Natural killer cell (primary cell): ENCODE data around the gene TMED10. TPM values are rescaled to one million over a fixed set of nuclear protein-coding genes. Genes with fewer than 3 reads are reported as not detected.

Experiments used
- ATAC-seq, 3 donors: fragments of 150-1000 bp in 2 of 3; fragments of 200-7000 bp in 1 of 3; cut with Tn5 transposase; 1 replicate in 1 of 3; 2 replicates in 2 of 3; pipeline ENCODE4 v1.10.0; 2021; ENCODE audit warnings: mild to moderate bottlenecking in 2 of 3, moderate library complexity in 2 of 3
- DNase-seq, 2 donors: peaks; one replicate each; pipeline versions ENCODE4 v3.0.0 to v3.0.0-alpha.2; 2013 to 2021; ENCODE audit warnings: mixed read lengths in 1 of 2
- H3K27ac ChIP-seq: one replicate; pipeline ENCODE4 v1.5.1; 2013; ENCODE audit warnings: mild to moderate bottlenecking, low read length
- H3K27me3 ChIP-seq: one replicate; pipeline ENCODE4 v1.6.1; 2013; ENCODE audit warnings: low read length; ENCODE audit not compliant: control insufficient read depth, insufficient read depth
- H3K36me3 ChIP-seq: one replicate; pipeline ENCODE4 v1.6.1; 2013; ENCODE audit warnings: low read length; ENCODE audit not compliant: control insufficient read depth, insufficient read depth
- H3K4me1 ChIP-seq: one replicate; pipeline ENCODE4 v1.6.1; 2013; ENCODE audit warnings: low read length; ENCODE audit not compliant: control insufficient read depth, insufficient read depth
- H3K4me3 ChIP-seq: one replicate; pipeline ENCODE4 v1.5.1; 2013; ENCODE audit warnings: low read length
- H3K9me3 ChIP-seq: one replicate; pipeline ENCODE4 v1.6.1; 2013; ENCODE audit warnings: low read length; ENCODE audit not compliant: control insufficient read depth, insufficient read depth
- H3K27ac Mint-ChIP-seq, 2 donors: one replicate each; pipeline ENCODE4 v1.8.0; 2022; ENCODE audit warnings: mild to moderate bottlenecking in 2 of 2, mixed read lengths in 2 of 2, moderate library complexity in 1 of 2
- H3K27me3 Mint-ChIP-seq, 2 donors: one replicate each; pipeline ENCODE4 v1.8.0; 2022; ENCODE audit warnings: low read depth in 2 of 2, mixed read lengths in 2 of 2
- H3K36me3 Mint-ChIP-seq: one replicate; pipeline ENCODE4 v1.8.0; 2022; ENCODE audit warnings: mixed read lengths
- H3K4me1 Mint-ChIP-seq, 2 donors: one replicate each; pipeline ENCODE4 v1.8.0; 2022; ENCODE audit warnings: mixed read lengths in 2 of 2
- H3K4me3 Mint-ChIP-seq: one replicate; pipeline ENCODE4 v1.8.0; 2022; ENCODE audit warnings: mild to moderate bottlenecking, moderate library complexity, mixed read lengths
- H3K9me3 Mint-ChIP-seq, 2 donors: one replicate each; pipeline ENCODE4 v1.8.0; 2022; ENCODE audit warnings: mixed read lengths in 2 of 2
- WGBS: methylation state at CpG from one replicate; pipeline ENCODE4 v1.1.7; 2013; ENCODE audit warnings: missing lambda C conversion rate; ENCODE audit not compliant: insufficient coverage; 5-methylcytosine and 5-hydroxymethylcytosine counted together
- intact Hi-C: fragments of 100-400 bp; cut with micrococcal nuclease; formaldehyde crosslinking; loops from one replicate; pipeline ENCODE4 v1.14.2; 2022
- total RNA-seq, 4 donors: library from RNA; stranded (reverse); fragments of 120-200 nt in 1 of 4; gene quantifications; one replicate each; pipeline versions ENCODE4 v1.2.3 to v1.2.4, GENCODE V29; 2013 to 2022
- TF ChIP-seq, protein P1 (sequence below): fragments of 200-600 bp; IDR thresholded peaks from one replicate; pipeline ENCODE4 v1.8.0; 2022; ENCODE audit warnings: antibody characterized with exemption

The TMED10 gene
- total RNA-seq, 3 donors from 2014 or later (not counting 1 experiment from before 2014, with no cell fraction given) = 216 to 244 (median 231) TPM

DNA sequence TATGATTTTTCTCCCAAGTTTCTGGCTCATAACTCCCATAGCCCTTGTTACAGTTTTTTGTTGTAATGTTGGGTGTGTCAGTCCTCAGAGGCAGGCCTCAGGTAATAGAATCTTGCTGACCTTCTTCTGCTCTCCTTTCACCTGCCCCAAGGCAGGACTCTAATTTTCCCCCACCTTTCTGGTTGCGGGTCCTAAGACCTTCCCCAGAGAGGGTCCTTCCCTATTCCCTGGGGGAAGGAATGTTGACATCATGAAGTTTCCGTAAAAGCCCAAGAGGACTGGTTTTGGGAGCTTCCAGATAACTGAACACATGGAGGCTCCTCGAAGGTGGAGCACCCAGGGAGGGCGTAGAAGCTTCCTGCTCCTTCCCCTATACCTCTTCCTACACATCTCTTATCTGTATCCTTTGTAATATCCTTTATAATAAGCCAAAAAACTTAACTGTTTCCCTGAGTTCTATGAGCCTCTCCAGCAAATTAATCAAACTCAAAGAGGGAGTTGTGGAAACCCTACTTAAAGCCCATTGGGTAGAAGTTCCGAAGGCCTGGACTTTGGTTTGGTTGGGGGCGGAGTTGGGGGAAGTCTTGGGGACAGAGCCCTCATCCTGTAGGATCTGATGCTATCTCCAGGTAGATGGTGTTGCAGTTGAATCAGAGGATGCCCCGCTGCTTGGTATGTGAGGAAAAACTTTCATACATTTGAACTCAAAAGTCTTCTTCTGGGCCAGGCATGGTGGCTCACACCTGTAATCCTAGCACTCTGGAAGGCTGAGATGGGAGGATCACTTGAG, 9.0 kb upstream of the TMED10 start:
- H3K4me3 ChIP-seq = no peak overlapping the region
- Mint-ChIP-seq H3K4me3 (no peak overlapping the region), H3K9me3 (no peaks in the 10 kb centered on the region), H3K36me3 (no peaks in the 10 kb centered on the region), H3K27me3 (peaks cover 6 to 17% of the 10 kb centered on the region in 2 donors), H3K27ac (no peak overlapping the region), H3K4me1 (peaks cover 0 to 5% of the 10 kb centered on the region in 2 donors)
- H3K27me3 ChIP-seq = no peaks in the 10 kb centered on the region
- H3K4me1 ChIP-seq = peaks cover 10% of the 10 kb centered on the region
- no peak for ATAC-seq
- no peak overlapping the region for H3K27ac ChIP-seq
- 90% methylated on average over 7 of the region's 7 CpGs for WGBS
- DNase-seq = no peak
- intact Hi-C loops = no loop called here
- H3K9me3 ChIP-seq = no peaks in the 10 kb centered on the region
- H3K36me3 ChIP-seq = no peaks in the 10 kb centered on the region
- TF ChIP-seq, protein P1, sequence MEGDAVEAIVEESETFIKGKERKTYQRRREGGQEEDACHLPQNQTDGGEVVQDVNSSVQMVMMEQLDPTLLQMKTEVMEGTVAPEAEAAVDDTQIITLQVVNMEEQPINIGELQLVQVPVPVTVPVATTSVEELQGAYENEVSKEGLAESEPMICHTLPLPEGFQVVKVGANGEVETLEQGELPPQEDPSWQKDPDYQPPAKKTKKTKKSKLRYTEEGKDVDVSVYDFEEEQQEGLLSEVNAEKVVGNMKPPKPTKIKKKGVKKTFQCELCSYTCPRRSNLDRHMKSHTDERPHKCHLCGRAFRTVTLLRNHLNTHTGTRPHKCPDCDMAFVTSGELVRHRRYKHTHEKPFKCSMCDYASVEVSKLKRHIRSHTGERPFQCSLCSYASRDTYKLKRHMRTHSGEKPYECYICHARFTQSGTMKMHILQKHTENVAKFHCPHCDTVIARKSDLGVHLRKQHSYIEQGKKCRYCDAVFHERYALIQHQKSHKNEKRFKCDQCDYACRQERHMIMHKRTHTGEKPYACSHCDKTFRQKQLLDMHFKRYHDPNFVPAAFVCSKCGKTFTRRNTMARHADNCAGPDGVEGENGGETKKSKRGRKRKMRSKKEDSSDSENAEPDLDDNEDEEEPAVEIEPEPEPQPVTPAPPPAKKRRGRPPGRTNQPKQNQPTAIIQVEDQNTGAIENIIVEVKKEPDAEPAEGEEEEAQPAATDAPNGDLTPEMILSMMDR = no peak

DNA sequence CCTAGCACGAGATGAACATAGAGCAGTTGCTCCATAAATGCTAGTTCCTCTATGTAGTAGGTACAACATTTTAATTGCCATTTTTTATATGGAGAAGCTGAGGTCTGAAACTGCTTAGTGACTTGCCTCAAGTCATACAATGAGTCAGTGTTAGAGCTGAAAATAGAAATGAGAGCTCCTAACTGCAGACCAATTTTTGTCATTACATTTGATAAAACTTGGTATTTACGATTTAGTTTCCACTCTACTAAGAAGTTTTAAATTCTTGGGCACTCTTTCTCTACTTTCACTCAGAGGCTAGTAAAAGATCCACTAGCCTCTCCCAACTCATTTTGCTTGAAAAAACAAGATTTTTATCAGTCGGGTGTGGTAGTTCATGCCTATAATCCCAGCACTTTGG, 8.1 kb upstream of the TMED10 start:
- WGBS = 59% methylated on average over 2 of the region's 3 CpGs
- H3K36me3 Mint-ChIP-seq = no peaks in the 10 kb centered on the region
- peaks cover 6 to 17% of the 10 kb centered on the region in 2 donors for H3K27me3 Mint-ChIP-seq
- TF ChIP-seq, protein P1 = no peak
- H3K27ac ChIP-seq = no peak overlapping the region
- no peak overlapping the region for H3K27ac Mint-ChIP-seq
- no peak overlapping the region for H3K4me3 Mint-ChIP-seq
- H3K36me3 ChIP-seq = no peaks in the 10 kb centered on the region
- H3K4me3 ChIP-seq = no peak overlapping the region
- DNase-seq (no peak), ATAC-seq (no peak)
- peaks cover 10% of the 10 kb centered on the region for H3K4me1 ChIP-seq
- intact Hi-C loops = no loop called here
- H3K9me3 ChIP-seq = no peaks in the 10 kb centered on the region
- H3K27me3 ChIP-seq = no peaks in the 10 kb centered on the region
- H3K9me3 Mint-ChIP-seq = no peaks in the 10 kb centered on the region
- H3K4me1 Mint-ChIP-seq = peaks cover 0 to 5% of the 10 kb centered on the region in 2 donors

DNA sequence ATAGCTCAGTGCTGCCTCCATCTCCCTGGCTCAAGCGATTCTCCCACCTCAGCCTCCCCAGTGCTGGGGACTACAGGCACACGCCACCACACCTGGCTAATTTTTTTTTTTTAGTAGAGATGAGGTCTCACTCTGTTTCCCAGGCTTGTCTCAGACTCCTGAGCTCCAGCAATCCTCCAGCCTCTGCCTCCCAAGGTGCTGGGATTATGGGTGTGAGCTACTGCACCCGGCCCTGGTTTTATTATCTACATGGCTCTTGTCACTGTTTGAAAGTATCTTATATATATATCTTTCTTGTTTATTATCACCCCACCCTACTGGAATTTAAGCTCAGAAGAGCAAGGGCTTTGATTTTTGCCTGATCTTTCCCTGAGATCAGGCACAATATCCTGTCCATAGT, 7.6 kb upstream of the TMED10 start:
- H3K27me3 ChIP-seq = no peaks in the 10 kb centered on the region
- H3K4me1 Mint-ChIP-seq = peaks cover 0 to 5% of the 10 kb centered on the region in 2 donors
- H3K27ac Mint-ChIP-seq = no peak overlapping the region
- TF ChIP-seq, protein P1 = no peak
- intact Hi-C loops = no loop called here
- WGBS = 100% methylated on average over 1 of the region's 3 CpGs
- H3K36me3 ChIP-seq = no peaks in the 10 kb centered on the region
- H3K27ac ChIP-seq = no peak overlapping the region
- peaks cover 6% of the 10 kb centered on the region for H3K4me1 ChIP-seq
- no peaks in the 10 kb centered on the region for H3K9me3 Mint-ChIP-seq
- no peaks in the 10 kb centered on the region for H3K36me3 Mint-ChIP-seq
- ATAC-seq (no peak), DNase-seq (no peak)
- H3K4me3 Mint-ChIP-seq = no peak overlapping the region
- H3K9me3 ChIP-seq = no peaks in the 10 kb centered on the region
- H3K4me3 ChIP-seq = no peak overlapping the region
- peaks cover 6 to 17% of the 10 kb centered on the region in 2 donors for H3K27me3 Mint-ChIP-seq
